Esophagus muscularis mucosa (tissue), 4 donors: ENCODE measurements around the gene ZNF613. TPM values are rescaled to one million over a fixed set of nuclear protein-coding genes. Genes with fewer than 3 reads are reported as not detected.
"Not testable (repeated sequence)": the region's sequence is repeated elsewhere in the genome, so short reads cannot be mapped to it uniquely, and the experiment has no call there.

ENCODE experiments used
- DNase-seq: peaks from one replicate; pipeline ENCODE4 v3.0.0-alpha.2; 2017; ENCODE audit errors: extremely low spot score
- H3K27ac ChIP-seq, 4 donors: fragments of 200-600 bp; sonication (generic); replicated peaks in 1 of 4; 1 replicate in 3 of 4; 2 replicates in 1 of 4; pipeline ENCODE4 v1.5.1; 2016 to 2019; ENCODE audit warnings: mild to moderate bottlenecking in 1 of 4
- H3K27me3 ChIP-seq, 4 donors: fragments of 200-600 bp; sonication (generic); one replicate each; pipeline versions ENCODE4 v1.5.1 to v1.6.0; 2016 to 2019
- H3K36me3 ChIP-seq, 4 donors: fragments of 200-600 bp; sonication (generic); one replicate each; pipeline ENCODE4 v1.5.1; 2016 to 2019
- H3K4me1 ChIP-seq, 4 donors: fragments of 200-600 bp; sonication (generic); one replicate each; pipeline ENCODE4 v1.5.1; 2016 to 2019
- H3K4me3 ChIP-seq, 4 donors: fragments of 200-600 bp; sonication (generic); 1 replicate in 2 of 4; 2 replicates in 2 of 4; pipeline ENCODE4 v1.5.1; 2016 to 2019; ENCODE audit warnings: mild to moderate bottlenecking in 4 of 4, moderate library complexity in 1 of 4
- H3K9me3 ChIP-seq, 4 donors: fragments of 200-600 bp; sonication (generic); 1 replicate in 3 of 4; 2 replicates in 1 of 4; pipeline ENCODE4 v1.5.1; 2016 to 2019
- CTCF ChIP-seq, 3 experiments: fragments of 200-600 bp in 2 of 3; fragments of 450-650 bp in 1 of 3; sonication (generic) in 2 of 3; IDR thresholded peaks; one replicate each; pipeline ENCODE4 v1.5.1; 2017 to 2019; ENCODE audit warnings: antibody characterized with exemption in 3 of 3, mild to moderate bottlenecking in 2 of 3, moderate library complexity in 1 of 3
- EP300 ChIP-seq: sonication (generic); formaldehyde crosslinking; IDR thresholded peaks from one replicate; pipeline ENCODE4 v1.6.1; 2017; ENCODE audit warnings: antibody characterized with exemption
- POLR2A ChIP-seq: fragments of 450-650 bp; IDR thresholded peaks from one replicate; pipeline ENCODE4 v1.6.1; 2017; ENCODE audit warnings: antibody characterized with exemption, moderate library complexity, mild to moderate bottlenecking, low read depth
- POLR2AphosphoS5 ChIP-seq, 2 donors: sonication (generic); formaldehyde crosslinking; IDR thresholded peaks; one replicate each; pipeline ENCODE4 v1.6.1; 2017; ENCODE audit warnings: antibody characterized with exemption in 2 of 2
- WGBS: methylation state at CpG from one replicate; pipeline ENCODE4 v1.1.5; 2018; 5-methylcytosine and 5-hydroxymethylcytosine counted together
- intact Hi-C: fragments of 100-400 bp; cut with DNase I; formaldehyde crosslinking; loops from one replicate; pipeline ENCODE4 v1.15.1; 2023
- total RNA-seq, 4 donors: library from RNA; depleted of rRNA; stranded (reverse); fragments of >200 nt; gene quantifications; one replicate each; pipeline versions ENCODE4 v1.1.0 to v1.2.1, GENCODE V29; 2016

ZNF613 gene
- total RNA-seq, 4 donors from 2014 or later, result 4.2 to 8.3 (median 5.5) TPM

GRCh38 chr19:51959791-51960190 lies 32.5 kb downstream of the ZNF613 start:
- H3K9me3 ChIP-seq, result peaks cover 12 to 54% (median 44%) of the 10 kb centered on the region in 4 donors

GRCh38 chr19:51960621-51961233 lies 33.5 kb downstream of the ZNF613 start:
- H3K4me3 ChIP-seq, intact Hi-C loops, H3K27me3 ChIP-seq, DNase-seq, H3K4me1 ChIP-seq, H3K27ac ChIP-seq: not testable (repeated sequence)
- Histone ChIP-seq H3K9me3 (peaks cover 12 to 64% (median 54%) of the 10 kb centered on the region in 4 donors), H3K36me3 (peaks cover 15 to 41% (median 31%) of the 10 kb centered on the region in 4 donors)
- WGBS, result 53% methylated on average over 7 of the region's 7 CpGs

More at GRCh38 chr19:51959791-51960190, 32.5 kb downstream of the ZNF613 start:
- H3K36me3 ChIP-seq, result peaks cover 6 to 31% (median 22%) of the 10 kb centered on the region in 4 donors
- 84% methylated on average over 4 of the region's 4 CpGs for WGBS
- DNase-seq, result no peak
- no peaks in the 10 kb centered on the region for H3K27me3 ChIP-seq
- TF ChIP-seq CTCF (IDR thresholded peaks at IDR 0.05) (no peak), POLR2AphosphoS5 (IDR thresholded peaks at IDR 0.05) (no peak), POLR2A (no peak), EP300 (no peak)
- no peaks in the 10 kb centered on the region for H3K4me1 ChIP-seq
- intact Hi-C loops, result no loop called here
- no peak overlapping the region for H3K27ac ChIP-seq
- no peak overlapping the region for H3K4me3 ChIP-seq

- intact Hi-C loops, result no loop called here
- TF ChIP-seq POLR2A (no peak), EP300 (no peak), POLR2AphosphoS5 (IDR thresholded peaks at IDR 0.05) (no peak), CTCF (IDR thresholded peaks at IDR 0.05) (no peak)
- Histone ChIP-seq H3K27ac (no peak overlapping the region), H3K36me3 (peaks cover 63 to 88% (median 78%) of the 10 kb centered on the region in 4 donors), H3K4me1 (no peaks in the 10 kb centered on the region), H3K27me3 (no peaks in the 10 kb centered on the region), H3K4me3 (no peak overlapping the region), H3K9me3 (peaks cover 17 to 97% (median 92%) of the 10 kb centered on the region in 4 donors)
- no peak for DNase-seq
- WGBS, result 100% methylated on average over 5 of the region's 5 CpGs
Measured at GRCh38 chr19:51965583-51965982, 38.3 kb downstream of the ZNF613 start.

GRCh38 chr19:51970718-51971117 lies 43.4 kb downstream of the ZNF613 start:
- H3K9me3 ChIP-seq, result peaks cover 23 to 98% (median 97%) of the 10 kb centered on the region in 4 donors
- no peaks in the 10 kb centered on the region for H3K4me1 ChIP-seq
- peaks cover 87 to 99% (median 92%) of the 10 kb centered on the region in 4 donors for H3K36me3 ChIP-seq
- intact Hi-C loops, result no loop called here
- DNase-seq, result no peak
- H3K27me3 ChIP-seq, result no peaks in the 10 kb centered on the region
- H3K27ac ChIP-seq, result no peak overlapping the region
- WGBS, result 94% methylated on average over 1 of the region's 1 CpG
- TF ChIP-seq POLR2AphosphoS5 (IDR thresholded peaks at IDR 0.05) (no peak), EP300 (no peak), POLR2A (no peak), CTCF (IDR thresholded peaks at IDR 0.05) (no peak)
- no peak overlapping the region for H3K4me3 ChIP-seq

GRCh38 chr19:51971624-51972023 lies 44.4 kb downstream of the ZNF613 start:
- no peak overlapping the region for H3K27ac ChIP-seq
- peaks cover 78 to 97% (median 83%) of the 10 kb centered on the region in 4 donors for H3K36me3 ChIP-seq
- no peak for DNase-seq
- no peaks in the 10 kb centered on the region for H3K27me3 ChIP-seq
- 95% methylated on average over 4 of the region's 4 CpGs for WGBS
- TF ChIP-seq POLR2AphosphoS5 (IDR thresholded peaks at IDR 0.05) (no peak), EP300 (no peak), CTCF (IDR thresholded peaks at IDR 0.05) (no peak), POLR2A (no peak)
- peaks cover 19 to 97% (median 97%) of the 10 kb centered on the region in 4 donors for H3K9me3 ChIP-seq
- intact Hi-C loops, result no loop called here
- H3K4me1 ChIP-seq, result no peaks in the 10 kb centered on the region
- no peak overlapping the region for H3K4me3 ChIP-seq

- H3K27ac ChIP-seq, H3K4me3 ChIP-seq, H3K27me3 ChIP-seq, DNase-seq, H3K4me1 ChIP-seq, intact Hi-C loops: not testable (repeated sequence)
- WGBS, result 97% methylated on average over 17 of the region's 17 CpGs
- Histone ChIP-seq H3K9me3 (peaks cover 19 to 98% (median 89%) of the 10 kb centered on the region in 4 donors), H3K36me3 (peaks cover 47 to 93% (median 57%) of the 10 kb centered on the region in 4 donors)
Measured at GRCh38 chr19:51975787-51976186, 48.5 kb downstream of the ZNF613 start.
